Measurements from ENCODE around the gene COX6B1.
A peak's percentile ranks its signal among the peaks of the same experiment; 100 is the strongest.
"Not testable (repeated sequence)": the region's sequence is repeated elsewhere in the genome, so short reads cannot be mapped to it uniquely, and the experiment has no call there.

COX6B1 gene

DNA sequence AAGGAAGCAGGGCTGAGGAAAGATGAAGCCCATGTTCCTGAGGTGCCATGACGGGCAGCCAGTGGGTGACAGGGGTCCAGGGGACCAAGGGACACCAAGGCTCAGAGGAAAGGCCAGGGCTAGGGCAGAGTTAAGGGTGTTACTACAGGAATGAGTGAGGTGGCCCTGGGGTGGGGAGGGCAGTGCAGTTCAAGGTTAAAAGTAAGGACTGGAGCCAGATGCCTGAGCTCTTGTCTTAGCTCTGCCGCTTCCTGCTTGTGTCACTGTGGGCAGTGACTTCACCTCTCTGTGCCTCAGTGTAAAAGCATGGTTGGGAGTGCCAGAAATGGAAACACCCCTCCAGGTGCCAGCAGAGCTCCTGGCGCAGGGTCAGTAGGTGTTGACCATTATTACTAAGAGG, 11.5 kb upstream of the COX6B1 start:
- no peak for DNase-seq

DNA sequence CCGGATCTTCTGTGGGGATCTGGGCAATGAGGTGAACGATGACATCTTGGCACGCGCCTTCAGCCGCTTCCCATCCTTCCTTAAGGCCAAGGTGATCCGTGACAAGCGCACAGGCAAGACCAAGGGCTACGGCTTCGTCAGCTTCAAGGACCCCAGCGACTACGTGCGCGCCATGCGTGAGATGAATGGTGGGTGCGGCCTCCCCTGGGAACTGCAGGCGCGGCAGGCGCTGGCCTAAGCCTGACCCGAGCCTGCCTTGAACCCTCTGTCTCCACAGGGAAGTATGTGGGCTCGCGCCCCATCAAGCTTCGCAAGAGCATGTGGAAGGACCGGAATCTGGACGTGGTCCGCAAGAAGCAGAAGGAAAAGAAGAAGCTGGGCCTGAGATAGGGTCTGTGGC, 11.0 kb upstream of the COX6B1 start:
- DNase-seq, result no peak

DNA sequence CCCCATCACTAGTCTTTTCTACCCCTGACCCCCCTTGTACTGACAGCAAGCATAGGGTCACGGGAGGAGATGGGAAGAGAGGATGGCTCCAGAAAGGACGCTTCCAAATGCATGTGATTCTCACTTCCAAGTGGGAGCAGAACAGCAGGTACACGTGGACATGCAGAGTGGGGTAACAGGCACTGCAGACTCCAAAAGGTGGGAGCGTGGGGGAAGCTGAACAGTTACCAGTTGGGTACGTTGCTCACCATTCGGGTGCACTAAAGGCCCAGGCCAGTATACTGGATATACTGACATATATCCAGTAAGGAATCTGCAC, 8.8 kb upstream of the COX6B1 start:
- no peak for DNase-seq

- no peak for DNase-seq
Measured at GRCh38 chr19:35639863-35640262, 8.3 kb upstream of the COX6B1 start.

DNA sequence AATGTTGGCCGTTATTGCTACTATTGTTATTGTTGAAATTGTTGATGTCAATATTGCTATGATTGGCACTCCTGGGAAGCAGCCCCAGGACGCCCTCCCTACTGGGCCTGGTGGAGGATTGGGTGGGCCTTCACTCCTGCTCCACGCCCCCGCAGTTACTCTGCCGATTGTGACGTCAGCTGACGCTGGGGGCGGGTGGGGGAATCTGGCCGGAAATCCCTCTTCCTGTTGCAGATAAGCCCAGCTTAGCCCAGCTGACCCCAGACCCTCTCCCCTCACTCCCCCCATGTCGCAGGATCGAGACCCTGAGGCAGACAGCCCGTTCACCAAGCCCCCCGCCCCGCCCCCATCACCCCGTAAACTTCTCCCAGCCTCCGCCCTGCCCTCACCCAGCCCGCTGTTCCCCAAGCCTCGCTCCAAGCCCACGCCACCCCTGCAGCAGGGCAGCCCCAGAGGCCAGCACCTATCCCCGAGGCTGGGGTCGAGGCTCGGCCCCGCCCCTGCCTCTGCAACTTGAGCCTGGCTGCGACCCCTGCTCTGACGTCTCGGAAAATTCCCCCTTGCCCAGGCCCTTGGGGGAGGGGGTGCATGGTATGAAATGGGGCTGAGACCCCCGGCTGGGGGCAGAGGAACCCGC, 6.5 kb upstream of the COX6B1 start, which contains the start of gene ETV2:
ETV2 (plus strand) TSS at position 231 of the 637 bp plus-strand sequence. CDS start 716 bp downstream, outside the sequence.
- DNase-seq, result peak; percentile 58

- DNase-seq, result no peak
Measured at GRCh38 chr19:35642312-35642711, 5.8 kb upstream of the COX6B1 start.

DNA sequence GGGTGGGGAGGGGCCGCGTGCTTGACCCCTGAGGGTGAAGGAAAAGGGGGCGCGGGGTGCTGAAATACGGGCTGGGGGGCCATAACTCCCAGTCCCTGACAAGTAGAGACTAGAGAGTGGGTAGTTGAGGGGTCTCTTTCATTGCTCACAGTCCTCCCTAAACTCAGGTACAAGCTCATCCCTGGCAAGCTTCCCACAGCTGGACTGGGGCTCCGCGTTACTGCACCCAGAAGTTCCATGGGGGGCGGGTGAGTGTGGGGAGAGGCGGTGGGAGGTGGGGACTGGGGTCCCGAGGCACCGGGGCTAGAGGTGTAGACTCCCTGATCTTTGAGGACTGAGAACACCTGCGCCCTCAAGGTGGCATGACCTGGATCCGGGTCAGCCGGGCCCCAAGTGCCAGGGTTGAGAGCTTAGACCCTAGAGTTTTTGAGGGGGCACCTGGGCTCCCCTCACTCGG, 5.3 kb upstream of the COX6B1 start:
- no peak for DNase-seq

GRCh38 chr19:35643255-35644205, 4.6 kb upstream of the COX6B1 start:
- peak; percentile 87 for DNase-seq

- peak; percentile 98 for DNase-seq
Measured at GRCh38 chr19:35644206-35644986, 3.7 kb upstream of the COX6B1 start.

- DNase-seq, result peak; percentile 94
Measured at GRCh38 chr19:35644987-35645679, 3.0 kb upstream of the COX6B1 start.

GRCh38 chr19:35645680-35646511, 2.2 kb upstream of the COX6B1 start:
- no peak for DNase-seq

DNA sequence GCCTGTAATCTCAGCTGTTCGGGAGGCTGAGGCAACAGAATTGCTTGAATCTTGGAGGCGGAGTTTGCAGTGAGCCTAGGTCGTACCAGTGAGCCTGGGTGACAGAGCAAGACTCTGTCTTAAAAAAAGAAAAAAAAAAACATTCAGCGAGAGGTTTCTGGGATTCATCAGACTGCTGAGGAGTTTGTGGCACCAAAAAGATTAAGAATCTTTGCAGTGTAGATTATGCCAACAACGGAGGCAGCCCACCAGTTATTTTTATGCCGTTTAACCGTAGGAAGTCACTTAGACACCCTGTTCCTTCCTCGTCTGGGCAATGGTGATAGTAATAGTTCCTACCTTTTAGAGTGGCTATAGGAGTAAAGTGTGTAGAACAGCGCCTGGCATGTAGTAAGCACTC, 2.5 kb downstream of the COX6B1 start:
- DNase-seq, result no peak

DNA sequence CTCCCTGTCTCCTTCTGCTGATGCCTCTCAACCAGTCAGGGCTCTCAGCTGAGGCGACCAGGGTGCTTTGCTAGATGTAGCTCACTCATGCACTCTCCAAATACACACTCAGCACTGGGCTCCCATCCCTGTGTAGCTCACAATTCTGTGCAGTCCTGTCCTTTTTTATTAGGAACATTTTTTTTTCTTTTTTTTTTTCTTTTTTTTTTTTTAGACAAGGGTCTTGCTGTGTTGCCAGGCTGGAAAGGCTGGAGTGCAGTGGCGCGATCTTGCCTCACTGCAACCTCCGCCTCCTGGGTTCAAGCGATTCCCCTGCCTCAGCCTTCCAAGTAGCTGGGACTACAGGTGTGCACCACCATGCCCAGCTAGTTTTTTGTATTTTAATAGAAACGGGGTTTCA, 6.7 kb downstream of the COX6B1 start:
- DNase-seq, result not testable (repeated sequence)

- no peak for DNase-seq
Measured at GRCh38 chr19:35655600-35655999, 7.5 kb downstream of the COX6B1 start.

DNA sequence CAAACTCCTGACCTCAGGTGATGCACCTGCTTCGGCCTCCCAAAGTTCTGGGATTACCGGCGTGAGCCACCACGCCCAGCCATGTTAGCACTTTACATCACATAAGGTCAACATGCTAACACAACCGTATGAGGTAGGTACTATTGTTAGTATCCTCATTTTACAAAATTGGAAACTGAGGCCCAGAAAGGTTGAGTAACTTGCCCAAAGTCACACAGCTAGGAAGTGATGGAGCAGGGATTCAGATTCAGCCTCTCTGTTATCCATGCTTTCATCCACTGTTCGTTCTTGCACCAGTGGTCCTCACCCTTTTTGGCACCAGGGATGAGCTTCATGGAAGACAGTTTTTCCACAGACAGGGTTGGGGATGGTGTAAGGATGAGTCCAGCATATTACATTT, 8.6 kb downstream of the COX6B1 start:
- no peak for DNase-seq

DNA sequence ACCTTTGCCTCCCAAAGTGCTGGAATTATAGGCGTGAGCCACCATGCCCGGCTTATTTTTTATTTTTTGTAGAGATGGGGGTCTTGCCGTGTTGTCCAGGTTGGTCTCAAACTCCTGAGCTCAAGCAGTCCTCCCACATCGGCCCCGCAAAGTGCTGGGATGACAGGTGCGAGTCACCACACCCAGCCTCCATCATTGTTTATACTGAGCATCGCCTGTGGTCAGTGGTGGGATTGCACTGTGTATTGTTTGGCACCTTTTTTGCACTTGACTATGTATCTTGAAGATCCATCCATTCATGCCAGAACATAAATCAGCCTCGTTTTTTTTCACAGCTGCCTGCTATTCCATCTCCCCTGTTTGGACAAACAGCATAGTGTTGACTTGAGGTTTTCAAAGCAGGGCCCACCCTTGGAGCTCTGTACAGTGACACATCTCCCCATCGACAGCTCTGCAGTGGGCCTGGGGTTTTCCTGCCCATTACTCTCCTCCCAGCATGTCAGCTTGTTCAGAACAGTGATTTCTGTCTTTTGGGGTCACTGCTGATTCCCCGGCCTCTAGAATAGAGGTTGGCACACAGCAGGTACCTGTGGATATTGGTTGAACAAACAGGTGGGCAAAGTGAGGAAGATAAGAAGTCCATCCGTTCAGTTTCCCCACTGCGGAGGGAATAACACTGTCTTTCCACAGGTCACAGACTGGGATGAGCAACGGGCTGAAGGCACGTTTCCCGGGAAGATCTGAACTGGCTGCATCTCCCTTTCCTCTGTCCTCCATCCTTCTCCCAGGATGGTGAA, 10.0 kb downstream of the COX6B1 start:
- DNase-seq, result no peak

GRCh38 chr19:35661995-35662340, 13.8 kb downstream of the COX6B1 start:
- DNase-seq, result no peak

- DNase-seq, result no peak
Measured at GRCh38 chr19:35663981-35664380, 15.9 kb downstream of the COX6B1 start.

- DNase-seq, result no peak
Measured at GRCh38 chr19:35665157-35665556, 17.0 kb downstream of the COX6B1 start.

GRCh38 chr19:35665604-35666003, 17.5 kb downstream of the COX6B1 start:
- no peak for DNase-seq

All from stimulated activated CD4-positive, alpha-beta T cell treated with anti-CD3 and anti-CD28 coated beads, Interleukin-15, amount 100 ng/mL, for 24 hours (primary cell).